ENCODE measurements around the gene EPS15.

EPS15 gene

GRCh38 chr1:51320967-51321923 is 197.8 kb downstream of the EPS15 start:
- DNase-seq (ENCODE audit: low read depth in 2 of 3, low spot score in 2 of 3) = no peak

- DNase-seq (ENCODE audit: low read depth in 2 of 3, low spot score in 2 of 3) = no peak
Observed at GRCh38 chr1:51317798-51318197, 201.3 kb downstream of the EPS15 start.

- DNase-seq (ENCODE audit: low read depth in 2 of 3, low spot score in 2 of 3) = no peak
Observed at GRCh38 chr1:51316846-51317120, 202.3 kb downstream of the EPS15 start.

- DNase-seq (ENCODE audit: low read depth in 2 of 3, low spot score in 2 of 3) = no peak
Observed at GRCh38 chr1:51316113-51316845, 202.8 kb downstream of the EPS15 start.

- DNase-seq (ENCODE audit: low read depth in 2 of 3, low spot score in 2 of 3) = no peak
Observed at GRCh38 chr1:51314974-51315373, 204.1 kb downstream of the EPS15 start.

DNA sequence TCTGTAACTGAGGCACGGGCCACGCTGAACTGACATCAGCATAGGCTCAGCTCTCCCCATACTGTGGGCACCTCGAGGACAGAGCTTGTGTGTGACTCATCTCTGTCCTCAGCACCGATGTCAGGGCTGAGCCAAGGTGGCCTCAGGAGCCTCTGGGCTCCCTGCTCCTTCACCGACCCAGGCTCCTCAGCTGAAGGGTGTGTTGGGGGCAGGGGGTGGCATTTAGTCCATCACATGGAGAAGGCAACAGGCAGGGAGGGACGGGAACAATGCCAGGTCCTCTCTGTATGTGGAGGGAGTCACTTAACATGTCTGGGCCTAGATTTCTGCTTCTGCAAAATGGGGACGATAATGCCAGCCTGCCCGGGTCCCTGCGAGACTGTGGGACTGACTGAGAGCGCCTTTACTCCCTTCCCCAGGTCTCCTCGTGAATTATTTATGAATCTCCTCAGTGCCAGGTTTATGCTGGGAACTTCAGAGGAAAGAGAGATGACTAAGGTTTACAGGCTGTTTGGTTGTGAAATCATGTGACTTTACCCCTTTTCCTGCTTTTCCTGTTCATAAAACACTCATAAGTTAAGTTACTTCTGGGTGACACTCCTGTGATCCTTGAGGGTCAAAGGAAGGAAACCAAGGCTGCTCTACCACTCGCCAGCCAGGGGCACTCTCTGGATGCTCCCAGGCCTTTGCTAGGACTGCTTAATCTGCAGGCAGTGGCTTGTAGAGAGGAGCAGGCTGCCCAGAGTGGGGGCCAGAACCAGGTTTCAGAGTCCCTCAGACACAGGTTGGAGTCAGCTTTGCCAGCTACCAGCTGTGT is 204.9 kb downstream of the EPS15 start:
- DNase-seq (ENCODE audit: low read depth in 2 of 3, low spot score in 2 of 3) = no peak

DNA sequence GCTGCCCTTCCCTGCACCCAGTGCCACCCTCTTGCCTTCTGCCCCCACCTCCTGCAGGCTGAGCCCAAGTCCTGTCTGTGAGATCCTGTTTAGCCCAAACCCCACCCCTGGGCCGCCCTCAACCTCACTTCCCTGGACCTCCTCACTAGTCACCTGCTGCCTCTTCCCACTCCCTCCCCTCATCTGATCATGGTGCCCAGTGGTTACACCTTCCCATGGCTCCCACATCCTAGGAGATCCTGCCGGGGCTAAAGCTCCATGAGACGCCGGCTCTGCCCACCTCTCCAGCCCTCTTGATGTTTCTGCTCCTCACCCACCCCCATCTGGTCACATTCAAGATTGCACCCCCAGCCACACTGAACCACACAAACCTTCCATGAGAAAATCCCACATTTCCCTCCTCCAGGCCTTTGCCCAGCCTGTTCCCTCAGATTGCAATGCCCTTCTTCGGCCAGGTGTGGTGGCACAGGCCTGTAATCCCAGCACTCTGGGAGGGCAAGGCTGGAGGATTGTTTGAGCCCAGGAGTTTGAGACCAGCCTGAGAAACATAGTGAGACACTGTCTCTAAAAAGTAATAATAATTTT is 205.7 kb downstream of the EPS15 start:
- DNase-seq (ENCODE audit: low read depth in 2 of 3, low spot score in 2 of 3) = no peak

DNA sequence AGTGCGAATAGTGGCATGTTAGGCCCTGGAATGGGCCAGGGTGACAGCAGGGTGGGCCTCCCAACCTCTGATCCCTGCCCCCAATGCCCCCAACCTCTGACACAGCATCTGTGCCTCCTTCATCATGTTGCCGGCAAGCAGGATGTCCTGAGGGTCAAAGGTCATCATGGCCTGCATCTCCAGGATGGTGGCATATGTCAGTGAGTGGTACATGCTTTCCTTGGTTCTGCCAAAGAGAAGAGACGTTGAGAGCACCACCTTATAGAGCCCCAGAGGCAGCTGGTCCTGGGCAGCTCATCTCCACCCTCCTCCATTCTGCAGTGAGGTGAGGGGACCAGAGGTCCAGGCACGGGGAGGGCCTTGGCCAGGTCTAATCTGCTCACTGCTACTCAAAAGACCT is 206.3 kb downstream of the EPS15 start:
- DNase-seq (ENCODE audit: low read depth in 2 of 3, low spot score in 2 of 3) = no peak

DNA sequence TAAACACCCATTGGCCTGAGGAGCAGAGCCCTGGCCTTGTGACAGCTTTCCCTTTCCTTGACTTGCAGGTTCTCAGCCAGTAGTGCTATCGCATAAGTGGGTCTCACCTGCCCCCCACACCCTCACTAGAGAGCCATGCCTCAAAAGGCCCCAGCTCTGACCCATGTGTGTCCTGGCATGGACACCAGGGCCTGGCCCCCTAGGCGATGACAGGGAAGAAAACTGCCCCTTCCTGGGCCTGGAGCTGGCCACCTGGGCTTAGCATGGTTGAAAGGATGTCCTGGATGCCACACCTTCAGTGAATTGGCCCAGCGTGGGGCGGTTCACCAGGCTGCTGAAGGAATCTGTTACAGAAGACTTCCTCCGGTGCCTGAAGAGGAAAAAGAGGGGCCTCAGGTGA is 207.2 kb downstream of the EPS15 start:
- DNase-seq (ENCODE audit: low read depth in 2 of 3, low spot score in 2 of 3) = no peak

DNA sequence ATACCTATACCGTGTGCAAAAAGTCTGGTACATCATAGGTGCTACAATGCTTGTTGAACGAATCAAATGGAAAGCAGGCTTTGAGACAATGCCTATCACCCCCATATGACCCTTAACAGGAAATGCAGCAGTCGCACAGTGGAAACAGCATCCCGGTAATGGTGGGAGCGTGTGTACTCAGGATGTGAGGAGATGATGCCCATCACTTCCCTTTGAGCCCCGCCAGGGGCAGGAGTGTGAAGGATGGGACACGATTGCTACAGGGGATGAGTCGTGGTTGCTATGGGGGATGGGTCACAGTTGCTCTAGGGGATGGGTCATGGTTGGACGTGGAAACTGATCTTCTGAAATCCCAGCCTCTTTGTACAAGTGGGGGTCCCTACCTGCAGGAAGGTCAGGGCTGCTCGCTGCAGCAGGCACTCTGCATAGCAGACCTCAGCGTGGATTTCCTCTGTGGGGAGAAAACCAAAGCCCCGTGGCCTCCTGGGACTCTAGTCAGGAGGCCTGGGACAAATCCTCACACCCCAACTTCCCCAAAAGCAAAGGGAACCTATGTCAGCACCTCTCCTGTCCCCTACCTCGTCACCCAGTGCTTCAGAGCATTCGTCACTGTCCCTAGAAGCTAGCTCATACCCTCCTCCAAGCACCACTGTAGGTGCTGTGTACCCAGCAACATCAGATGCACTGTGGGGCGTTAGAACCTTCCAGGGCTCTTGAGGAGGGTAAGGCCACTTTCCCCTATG is 208.0 kb downstream of the EPS15 start:
- DNase-seq (ENCODE audit: low read depth in 2 of 3, low spot score in 2 of 3) = no peak

DNA sequence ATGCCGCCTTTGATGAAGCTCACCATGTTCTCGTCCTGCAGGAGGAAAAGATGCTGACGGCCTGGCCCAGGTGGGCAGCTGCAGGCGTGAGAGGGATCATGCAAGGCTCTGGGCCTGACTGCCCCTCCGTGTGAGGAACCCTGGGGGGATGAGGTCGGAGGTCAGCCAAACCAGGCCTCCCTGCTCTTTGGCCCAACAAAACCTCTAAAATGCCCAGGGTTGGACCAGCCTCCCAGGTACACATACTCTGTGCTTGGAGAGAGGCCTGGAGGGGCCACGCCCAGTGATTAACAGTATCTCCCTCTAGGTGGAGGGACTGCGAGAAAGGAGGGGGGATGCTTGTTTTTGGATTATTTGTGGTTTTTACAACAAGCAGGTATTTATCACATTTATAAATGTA is 209.8 kb downstream of the EPS15 start:
- DNase-seq (ENCODE audit: low read depth in 2 of 3, low spot score in 2 of 3) = no peak

DNA sequence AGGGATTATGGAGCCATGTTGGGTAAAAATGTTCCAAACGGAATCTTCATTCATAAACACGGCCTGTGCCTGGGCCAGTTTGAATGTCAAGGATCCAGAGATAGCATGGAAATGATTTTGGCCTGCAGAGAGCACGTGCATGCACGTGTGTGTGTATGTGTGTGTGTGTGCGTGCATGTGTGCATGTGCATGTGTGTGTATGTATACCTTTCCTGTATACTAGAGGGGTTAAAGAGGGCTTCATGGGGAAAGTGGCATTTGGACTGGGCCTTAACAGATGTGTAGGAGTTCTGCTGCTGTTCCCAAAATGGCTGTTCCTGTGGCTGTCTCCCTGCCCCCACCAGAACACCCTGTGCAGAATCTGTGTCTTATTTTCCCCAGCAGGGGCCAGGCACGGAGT is 210.4 kb downstream of the EPS15 start:
- DNase-seq (ENCODE audit: low read depth in 2 of 3, low spot score in 2 of 3) = no peak

- DNase-seq (ENCODE audit: low read depth in 2 of 3, low spot score in 2 of 3) = no peak
Observed at GRCh38 chr1:51306950-51307349, 212.1 kb downstream of the EPS15 start.

- no peak for DNase-seq (ENCODE audit: low read depth in 2 of 3, low spot score in 2 of 3)
Observed at GRCh38 chr1:51305371-51305823, 213.7 kb downstream of the EPS15 start.

GRCh38 chr1:51304360-51304759 is 214.7 kb downstream of the EPS15 start:
- no peak for DNase-seq (ENCODE audit: low read depth in 2 of 3, low spot score in 2 of 3)

All from activated CD8-positive, alpha-beta memory T cell treated with anti-CD3 and anti-CD28 coated beads for 48 hours (primary cell).